GM12878 (cell line): ENCODE measurements around the gene ARHGEF37. TPM values are rescaled to one million over a fixed set of nuclear protein-coding genes. Genes with fewer than 3 reads are reported as not detected.

Source experiments
- ATAC-seq: fragments of 200-7000 bp; cut with Tn5 transposase; 3 replicates; pipeline ENCODE4 v1.9.1; 2020; ENCODE audit warnings: mild to moderate bottlenecking, moderate library complexity
- BruUV-seq: library from RNA; stranded (reverse); fragments of 400-500 nt; replicated peaks from 2 replicates; lab custom pipeline; 2021; lab: Mats Ljungman, UMichigan
- CTCF ChIA-PET: fragments of 300-600 bp; sonication (Branson Sonifier 250); formaldehyde crosslinking; extraction: SDS; loops from one replicate; lab custom pipeline; 2021; ENCODE audit warnings: inconsistent platforms; lab: Yijun Ruan, JAX
- POLR2A ChIA-PET: fragments of 350-600 bp; formaldehyde crosslinking; extraction: SDS; loops from one replicate; lab custom pipeline; 2021; ENCODE audit warnings: inconsistent platforms; lab: Charles Lee
- RAD21 ChIA-PET: fragments of 300-600 bp; sonication (Branson Sonifier 250); formaldehyde crosslinking; loops from one replicate; lab custom pipeline; 2023; ENCODE audit warnings: antibody characterized with exemption; ENCODE audit not compliant: unreplicated experiment; lab: Charles Lee
- SMC1A ChIA-PET: fragments of 300-600 bp; sonication (Branson Sonifier 250); formaldehyde crosslinking; loops from one replicate; lab custom pipeline; 2023; ENCODE audit not compliant: unreplicated experiment, uncharacterized antibody; lab: Charles Lee
- DNase-seq: peaks from one replicate; pipeline ENCODE4 v3.0.0-alpha.2; 2011; ENCODE audit warnings: low read depth, low spot score
- FAIRE-seq: peaks from 3 replicates; lab custom pipeline; 2011; peaks lifted over from hg19 to GRCh38; lab: Jason Lieb, UNC
- H2AFZ ChIP-seq: 2 replicates; pipeline ENCODE4 v1.6.0; 2011; ENCODE audit warnings: low read depth, low read length, control low read depth; ENCODE audit not compliant: control insufficient read depth
- H3K27ac ChIP-seq: 2 replicates; pipeline ENCODE4 v1.5.1; 2011; ENCODE audit warnings: control low read depth; ENCODE audit not compliant: control insufficient read depth, insufficient read depth
- H3K27me3 ChIP-seq, 2 experiments: replicated peaks in 1 of 2; 2 replicates each; pipeline versions ENCODE4 v1.6.0 to v1.6.1; 2011; ENCODE audit warnings: low read length in 1 of 2; ENCODE audit not compliant: control insufficient read depth in 2 of 2, insufficient read depth in 2 of 2
- H3K36me3 ChIP-seq, 2 experiments: 2 replicates each; pipeline ENCODE4 v1.5.1; 2011; ENCODE audit warnings: low read length in 1 of 2; ENCODE audit not compliant: control insufficient read depth in 2 of 2, insufficient read depth in 2 of 2
- H3K4me1 ChIP-seq: 2 replicates; pipeline ENCODE4 v1.6.1; 2011; ENCODE audit warnings: mild to moderate bottlenecking, low read length, moderate library complexity, mixed read lengths; ENCODE audit not compliant: control insufficient read depth, insufficient read depth
- H3K4me2 ChIP-seq: 2 replicates; pipeline ENCODE4 v1.6.0; 2011; ENCODE audit warnings: control low read depth; ENCODE audit not compliant: control insufficient read depth, insufficient read depth
- H3K4me3 ChIP-seq: fragments of 200-600 bp; sonication (generic); 2 replicates; pipeline ENCODE4 v1.5.1; 2016
- H3K79me2 ChIP-seq: 2 replicates; pipeline ENCODE4 v1.6.0; 2011; ENCODE audit warnings: low read length; ENCODE audit not compliant: control insufficient read depth, insufficient read depth
- H3K9ac ChIP-seq: 2 replicates; pipeline ENCODE4 v1.8.0; 2011; ENCODE audit warnings: low read length, control low read depth, mixed read lengths; ENCODE audit not compliant: control insufficient read depth, insufficient read depth
- H3K9me3 ChIP-seq: replicated peaks from 3 replicates; pipeline ENCODE4 v1.5.1; 2011; ENCODE audit warnings: mild to moderate bottlenecking, low read length; ENCODE audit not compliant: control insufficient read depth, insufficient read depth
- H4K20me1 ChIP-seq: 2 replicates; pipeline ENCODE4 v1.6.0; 2011; ENCODE audit not compliant: control insufficient read depth, insufficient read depth
- ETV6 ChIP-seq, 2 experiments: fragments of 450-650 bp in 1 of 2; IDR thresholded peaks in 1 of 2; conservative IDR thresholded peaks in 1 of 2; 2 replicates each; pipeline ENCODE4 v1.6.1; 2014; ENCODE audit warnings: antibody characterized with exemption in 1 of 2, borderline replicate concordance in 1 of 2, low read depth in 1 of 2, mild to moderate bottlenecking in 1 of 2, moderate library complexity in 1 of 2
- MLLT1 ChIP-seq: fragments of 450-650 bp; IDR thresholded peaks from 2 replicates; pipeline ENCODE4 v1.6.1; 2016; ENCODE audit warnings: mild to moderate bottlenecking
- WGBS: methylation state at CpG from one replicate; pipeline ENCODE4 v1.1.6; 2016; ENCODE audit warnings: low lambda C conversion rate; ENCODE audit not compliant: insufficient replicate concordance, insufficient coverage; ENCODE audit errors: missing lambda C conversion rate; 5-methylcytosine and 5-hydroxymethylcytosine counted together
- in situ Hi-C: fragments of 300-500 bp; cut with MboI; formaldehyde crosslinking; loops from 9 replicates; pipeline ENCODE4 v1.14.3; 2018; ENCODE audit warnings: mixed read lengths
- intact Hi-C: fragments of 100-400 bp; cut with micrococcal nuclease; formaldehyde crosslinking; loops from one replicate; pipeline ENCODE4 v1.14.2; 2022; ENCODE audit not compliant: unreplicated experiment
- polyA plus RNA-seq, 11 experiments: library from polyadenylated mRNA; depleted of rRNA in 4 of 11; unstranded in 6 of 11; stranded (reverse) in 5 of 11; fragments of >200 nt; fragmentation: Nextera tagmentation in 4 of 11; fragmentation: Illumina TruSeq in 1 of 11; extraction: Ambion mirVana in 4 of 11; extraction: Trizol in 1 of 11; gene quantifications; 1 replicate in 1 of 11; 2 replicates in 10 of 11; pipeline versions ENCODE4 v1.2.1 to v1.2.3, GENCODE V29; 2011 to 2016; ENCODE audit warnings: inconsistent platforms in 2 of 11, missing spikeins in 2 of 11, low read depth in 1 of 11
- total RNA-seq, 4 experiments: library from RNA; depleted of rRNA in 3 of 4; stranded (reverse); fragments of >200 nt in 3 of 4; fragmentation: Illumina TruSeq in 1 of 4; extraction: Trizol in 1 of 4; gene quantifications; 2 replicates each; pipeline versions ENCODE4 v1.2.1 to v1.2.3, GENCODE V29; 2013 to 2021

Gene ARHGEF37
- total and polyA plus RNA-seq, 10 of the 15 experiments (the other 5 are each of a cell fraction or from before 2014, with no cell fraction given), result 0.16 to 1.1 (median 0.63) TPM

- peaks cover 67% of the 10 kb centered on the region for H3K79me2 ChIP-seq
- H3K4me3 ChIP-seq, result peak overlapping the region; percentile 82
- no peaks in the 10 kb centered on the region for H4K20me1 ChIP-seq
- intact Hi-C loops (loop anchor here (2.0 kb wide), 1 partner anchor 205 kb away; the partner anchor contains the start of gene GRPEL2), in situ Hi-C loops (loop anchor here (5.0 kb wide), 1 partner anchor 178 kb away; no protein-coding TSS in a partner anchor)
- TF ChIP-seq MLLT1 (peak; percentile 28), ETV6 (conservative IDR thresholded peaks at IDR 0.05 in 1 of 2, IDR thresholded peaks at IDR 0.05 in 1 of 2; ENCODE audit: borderline replicate concordance in 1 of 2, low read depth in 1 of 2) (no peak)
- peak overlapping the region; percentile 100 for H3K27ac ChIP-seq
- H3K36me3 ChIP-seq, result peaks cover 5% of the 10 kb centered on the region in 2 experiments; a peak in 3 of 4 replicates
- ATAC-seq (no peak), DNase-seq (no peak), FAIRE-seq (no peak)
- POLR2A ChIA-PET, result interaction anchor here (0.6 to 3.5 kb wide), 10 partner anchors 10 to 291 kb away, joined by 3 to 22 read pairs (median 3); partner anchors contain the start of gene GRPEL2
- H2AFZ ChIP-seq, result no peak overlapping the region
- CTCF ChIA-PET, result interaction anchor here (0.6 to 5.4 kb wide), 9 partner anchors 12 to 169 kb away, joined by 3 to 39 read pairs (median 5); no protein-coding TSS in a partner anchor
- TSS peak; percentile 47 for BruUV-seq
- peak overlapping the region; percentile 76 for H3K4me2 ChIP-seq
- SMC1A ChIA-PET, result interaction anchor here (0.8 to 2.2 kb wide), 16 partner anchors 10 to 450 kb away, joined by 3 to 11 read pairs (median 4); partner anchors contain the start of genes HMGXB3, PCYOX1L and TIGD6
- H3K9ac ChIP-seq, result peak overlapping the region; percentile 100
- RAD21 ChIA-PET, result interaction anchor here (0.9 to 1.7 kb wide), 7 partner anchors 9 to 205 kb away, joined by 3 to 10 read pairs (median 4); partner anchors contain the start of genes GRPEL2 and PCYOX1L
- no peaks in the 10 kb centered on the region; the same call in 1 of the 2 replicates for H3K4me1 ChIP-seq
- H3K9me3 ChIP-seq, result no peaks in the 10 kb centered on the region
- no peaks in the 10 kb centered on the region for H3K27me3 ChIP-seq
- WGBS, result 1% methylated on average over 12 of the region's 12 CpGs
Measured at GRCh38 chr5:149550268-149550583, 31.1 kb upstream of the ARHGEF37 start.
